Lower lobe of right lung (tissue), 2 donors: Measurements from ENCODE around the gene CNOT1. TPM values are rescaled to one million over a fixed set of nuclear protein-coding genes. Genes with fewer than 3 reads are reported as not detected.
A peak's percentile ranks its signal among the peaks of the same experiment; 100 is the strongest.

Experiments
- ATAC-seq, 2 donors: fragments of 200-7000 bp; cut with Tn5 transposase; one replicate each; pipeline ENCODE4 v1.9.1; 2020 to 2022; ENCODE audit warnings: mild to moderate bottlenecking in 2 of 2, moderate library complexity in 2 of 2
- DNase-seq: peaks from one replicate; pipeline ENCODE4 v3.0.0-alpha.2; 2020
- H3K27ac ChIP-seq: fragments of 200-600 bp; one replicate; pipeline ENCODE4 v1.8.0; 2022
- H3K27me3 ChIP-seq: fragments of 200-600 bp; one replicate; pipeline ENCODE4 v1.8.0; 2022; ENCODE audit warnings: low read depth
- H3K36me3 ChIP-seq: fragments of 200-600 bp; one replicate; pipeline ENCODE4 v1.8.0; 2022; ENCODE audit warnings: mild to moderate bottlenecking
- H3K4me1 ChIP-seq: fragments of 200-600 bp; one replicate; pipeline ENCODE4 v1.8.0; 2022
- H3K4me3 ChIP-seq: fragments of 200-600 bp; one replicate; pipeline ENCODE4 v1.8.0; 2022; ENCODE audit warnings: mild to moderate bottlenecking
- H3K9me3 ChIP-seq: fragments of 200-600 bp; one replicate; pipeline ENCODE4 v1.8.0; 2022
- intact Hi-C: fragments of 100-400 bp; cut with DNase I; formaldehyde crosslinking; loops from one replicate; pipeline ENCODE4 v1.11.0; 2022
- total RNA-seq: library from RNA; stranded (reverse); fragmentation: NEBNext Ultra II Directional; extraction: Animal tissue kit (Norgen Biotek cat#: 25700); gene quantifications from one replicate; pipeline ENCODE4 v1.2.1, GENCODE V29; 2021
- TF ChIP-seq, protein P1 (sequence below): fragments of 200-600 bp; IDR thresholded peaks from one replicate; pipeline ENCODE4 v1.8.0; 2022; ENCODE audit warnings: antibody characterized with exemption, mild to moderate bottlenecking
- donor health status: DM: no; HTN: yes; CAD: no; lungs with severe emphysema.

Gene CNOT1
- total RNA-seq, 1 donor from 2014 or later, result 172 TPM

DNA sequence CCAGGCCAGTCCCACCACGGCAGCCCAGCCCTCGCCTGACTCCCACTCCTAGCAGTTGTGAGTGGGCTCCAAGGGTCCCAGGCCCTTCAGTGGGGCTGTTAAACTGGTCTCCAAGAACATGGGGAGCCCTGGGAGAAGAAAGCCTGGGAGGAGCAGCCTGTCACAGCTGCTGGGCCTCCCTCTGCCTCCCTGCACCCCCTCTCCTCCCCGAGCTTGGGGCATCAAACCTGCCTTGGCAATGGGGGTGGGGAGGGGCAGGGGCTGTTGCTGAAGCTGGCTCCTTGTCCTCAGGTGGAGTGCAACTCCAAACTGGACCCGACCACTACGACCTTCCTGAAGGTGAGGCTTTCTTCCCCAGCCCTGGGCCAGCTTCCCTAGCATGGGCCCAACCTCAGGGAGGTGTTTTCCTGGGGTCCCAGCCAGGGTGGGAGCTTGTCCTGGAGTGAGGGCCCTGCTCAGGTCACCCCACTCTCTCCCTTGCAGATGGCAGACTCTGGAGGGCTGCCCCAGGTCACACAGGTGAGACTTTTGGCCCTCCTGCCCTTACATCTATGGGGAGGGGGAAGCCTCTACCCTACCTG, 120.9 kb downstream of the CNOT1 start:
- Histone ChIP-seq H3K4me1 (no peaks in the 10 kb centered on the region), H3K4me3 (no peak overlapping the region), H3K27ac (no peak overlapping the region), H3K27me3 (no peaks in the 10 kb centered on the region), H3K9me3 (no peaks in the 10 kb centered on the region), H3K36me3 (no peaks in the 10 kb centered on the region)
- ATAC-seq, result no peak
- DNase-seq, result peak; percentile 20
- intact Hi-C loops, result no loop called here
- TF ChIP-seq, protein P1, sequence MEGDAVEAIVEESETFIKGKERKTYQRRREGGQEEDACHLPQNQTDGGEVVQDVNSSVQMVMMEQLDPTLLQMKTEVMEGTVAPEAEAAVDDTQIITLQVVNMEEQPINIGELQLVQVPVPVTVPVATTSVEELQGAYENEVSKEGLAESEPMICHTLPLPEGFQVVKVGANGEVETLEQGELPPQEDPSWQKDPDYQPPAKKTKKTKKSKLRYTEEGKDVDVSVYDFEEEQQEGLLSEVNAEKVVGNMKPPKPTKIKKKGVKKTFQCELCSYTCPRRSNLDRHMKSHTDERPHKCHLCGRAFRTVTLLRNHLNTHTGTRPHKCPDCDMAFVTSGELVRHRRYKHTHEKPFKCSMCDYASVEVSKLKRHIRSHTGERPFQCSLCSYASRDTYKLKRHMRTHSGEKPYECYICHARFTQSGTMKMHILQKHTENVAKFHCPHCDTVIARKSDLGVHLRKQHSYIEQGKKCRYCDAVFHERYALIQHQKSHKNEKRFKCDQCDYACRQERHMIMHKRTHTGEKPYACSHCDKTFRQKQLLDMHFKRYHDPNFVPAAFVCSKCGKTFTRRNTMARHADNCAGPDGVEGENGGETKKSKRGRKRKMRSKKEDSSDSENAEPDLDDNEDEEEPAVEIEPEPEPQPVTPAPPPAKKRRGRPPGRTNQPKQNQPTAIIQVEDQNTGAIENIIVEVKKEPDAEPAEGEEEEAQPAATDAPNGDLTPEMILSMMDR, result no peak

DNA sequence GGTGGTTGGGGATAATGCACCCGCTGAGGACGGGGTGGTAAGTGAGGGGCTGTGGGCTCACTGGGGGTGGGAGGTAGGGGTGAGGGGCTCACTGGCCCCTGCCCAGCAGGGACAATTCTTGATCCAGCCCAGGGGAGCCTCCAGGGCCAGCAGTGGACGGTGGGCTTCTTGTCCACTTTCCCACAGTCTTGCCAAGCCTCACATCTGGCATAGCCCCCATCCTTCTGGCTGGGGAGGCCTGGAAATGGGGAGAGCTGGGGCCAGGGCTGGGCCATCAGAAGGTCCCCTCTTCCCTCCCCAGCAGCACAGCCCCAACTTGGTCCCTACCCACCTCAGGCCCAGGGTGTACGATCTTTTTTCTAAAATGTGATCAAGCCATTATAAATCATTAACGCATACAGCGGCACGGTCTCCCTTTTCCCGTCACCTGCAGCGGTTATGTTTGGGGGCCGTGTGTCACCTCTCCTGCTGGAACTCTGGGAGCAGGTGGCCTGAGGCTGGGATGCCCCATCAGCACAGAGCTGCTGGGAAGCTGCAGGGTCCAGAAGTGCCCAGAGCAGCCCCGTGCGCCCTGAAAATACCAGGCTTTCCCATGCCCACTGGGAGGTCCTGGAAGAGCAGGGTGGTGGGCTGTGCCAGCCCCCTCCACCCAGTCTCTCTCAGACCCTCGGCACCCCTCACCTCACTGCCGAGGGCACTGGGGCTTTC, 121.5 kb downstream of the CNOT1 start:
- TF ChIP-seq, protein P1, result no peak
- Histone ChIP-seq H3K9me3 (no peaks in the 10 kb centered on the region), H3K4me1 (no peaks in the 10 kb centered on the region), H3K36me3 (no peaks in the 10 kb centered on the region), H3K27ac (no peak overlapping the region), H3K27me3 (no peaks in the 10 kb centered on the region), H3K4me3 (no peak overlapping the region)
- ATAC-seq (no peak), DNase-seq (peak; percentile 35)
- intact Hi-C loops, result no loop called here

DNA sequence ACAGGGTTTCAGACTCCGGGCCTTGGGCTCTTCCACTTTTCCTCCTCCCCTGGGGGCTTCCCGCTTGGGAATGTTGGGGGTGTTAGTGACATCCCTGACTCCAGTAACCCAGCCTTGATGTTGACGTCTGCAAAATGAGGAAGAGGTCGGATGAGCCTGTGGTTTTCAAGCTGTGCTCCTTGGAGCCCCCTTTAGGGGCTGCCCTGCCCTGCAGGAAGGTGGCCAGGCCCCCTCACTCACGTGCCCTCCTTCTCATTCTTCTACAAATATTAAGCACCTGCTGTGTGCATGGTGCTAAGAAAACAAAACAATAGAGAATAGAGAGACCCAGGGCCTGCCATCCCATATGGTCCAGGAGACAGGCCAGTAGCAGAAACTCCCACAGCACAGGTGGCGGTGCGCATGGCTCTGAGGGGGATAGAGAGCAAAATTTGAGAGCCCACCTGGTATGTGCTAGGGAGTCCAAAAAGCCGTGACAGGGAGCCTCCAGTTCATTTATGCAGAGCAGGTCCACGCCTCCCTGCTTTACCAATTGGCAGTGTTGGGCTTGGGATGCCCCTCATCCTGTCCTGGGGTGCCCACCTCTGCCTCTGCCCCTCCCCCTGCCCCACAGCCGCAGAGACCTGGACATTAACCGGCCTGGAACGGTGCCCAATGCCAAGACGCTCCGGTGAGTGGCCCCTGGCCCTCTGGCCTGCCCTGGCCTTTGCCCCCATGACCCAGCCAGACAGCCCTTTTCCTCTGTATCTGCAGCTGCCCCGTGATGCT, 122.2 kb downstream of the CNOT1 start:
- DNase-seq, result peak; percentile 30
- intact Hi-C loops, result no loop called here
- H3K27me3 ChIP-seq, result peaks cover 5% of the 10 kb centered on the region
- H3K27ac ChIP-seq, result no peak overlapping the region
- no peak overlapping the region for H3K4me3 ChIP-seq
- H3K4me1 ChIP-seq, result no peaks in the 10 kb centered on the region
- H3K9me3 ChIP-seq, result no peaks in the 10 kb centered on the region
- no peaks in the 10 kb centered on the region for H3K36me3 ChIP-seq
- ATAC-seq, result no peak
- TF ChIP-seq, protein P1, result no peak

DNA sequence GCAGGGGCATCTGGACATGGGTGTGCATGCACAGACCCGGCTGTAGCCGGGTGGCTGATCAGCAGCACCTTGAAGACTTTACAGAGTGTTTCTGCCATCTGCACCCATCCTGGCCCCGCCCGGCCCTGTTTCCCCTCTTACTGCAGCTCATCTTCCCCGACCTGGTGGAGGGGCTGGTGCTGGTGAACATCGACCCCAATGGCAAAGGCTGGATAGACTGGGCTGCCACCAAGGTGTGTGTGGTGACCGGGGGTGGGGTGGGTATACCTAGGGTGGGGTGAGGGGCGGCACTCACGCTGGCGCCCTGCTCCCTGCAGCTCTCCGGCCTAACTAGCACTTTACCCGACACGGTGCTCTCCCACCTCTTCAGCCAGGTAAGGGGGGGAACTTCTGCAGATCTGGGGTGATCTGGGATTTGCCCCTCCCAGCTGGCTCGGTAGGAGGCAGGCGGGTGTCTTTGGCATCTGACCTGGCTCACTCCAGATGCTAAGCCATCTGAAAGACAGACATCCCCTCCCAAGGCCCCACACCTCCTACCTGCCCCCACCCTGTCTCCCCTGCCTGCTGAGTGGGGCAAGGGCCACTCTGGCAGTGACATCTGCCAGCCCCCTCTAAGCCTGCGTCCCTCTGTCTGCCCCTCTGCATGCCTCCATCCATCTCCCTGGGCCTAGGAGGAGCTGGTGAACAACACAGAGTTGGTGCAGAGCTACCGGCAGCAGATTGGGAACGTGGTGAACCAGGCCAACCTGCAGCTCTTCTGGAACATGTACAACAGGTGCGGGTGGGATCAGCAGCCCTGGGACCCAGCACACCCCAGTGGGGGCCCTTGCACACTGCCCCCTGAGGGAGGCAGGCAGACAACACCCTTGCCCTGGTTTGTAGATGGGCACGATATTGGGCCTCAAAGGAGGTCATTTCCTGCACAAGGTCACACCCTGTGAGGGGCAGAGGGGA, 123.1 kb downstream of the CNOT1 start:
- TF ChIP-seq, protein P1, result no peak
- Histone ChIP-seq H3K27me3 (peaks cover 11% of the 10 kb centered on the region), H3K9me3 (no peaks in the 10 kb centered on the region), H3K4me3 (no peak overlapping the region), H3K36me3 (no peaks in the 10 kb centered on the region), H3K4me1 (peaks cover under 1% of the 10 kb centered on the region), H3K27ac (no peak overlapping the region)
- DNase-seq (peak; percentile 41), ATAC-seq (no peak)
- intact Hi-C loops, result no loop called here
